ENCODE data around the gene KCNIP4.

GRCh38 chr4:21819086-21819485, 129.5 kb downstream of the KCNIP4 start:
- TF ChIP-seq CTCF (IDR thresholded peaks at IDR 0.05; ENCODE audit: extremely low read depth in 1 of 2, insufficient read depth in 1 of 2, low read depth in 1 of 2, low read length in 2 of 2) = no peak
- TF ChIP-seq EZH2 (IDR thresholded peaks at IDR 0.05; ENCODE audit: borderline replicate concordance, low read depth, low read length, severe bottlenecking) = no peak
- no peak for TF ChIP-seq POLR2A (IDR thresholded peaks at IDR 0.05; ENCODE audit: low read depth, low read length)
- TF ChIP-seq JUN (IDR thresholded peaks at IDR 0.05; ENCODE audit: borderline replicate concordance, insufficient read depth, insufficient read length, low read depth) = no peak
- TF ChIP-seq POLR2AphosphoS5 (IDR thresholded peaks at IDR 0.05; ENCODE audit: insufficient read depth, low read depth, low read length) = no peak
- TF ChIP-seq MAX (IDR thresholded peaks at IDR 0.05; ENCODE audit: insufficient read depth, insufficient read length) = no peak
- TF ChIP-seq FOS (IDR thresholded peaks at IDR 0.05; ENCODE audit: borderline replicate concordance, insufficient read depth, low read length) = no peak
- TF ChIP-seq GATA2 (IDR thresholded peaks at IDR 0.05; ENCODE audit: insufficient read depth, insufficient read length, low read depth, low read length) = no peak
- TF ChIP-seq MYC (IDR thresholded peaks at IDR 0.05; ENCODE audit: low read depth, low read length) = no peak

Measured in endothelial cell of umbilical vein (primary cell).